Type B pancreatic cell (in vitro differentiated cells): ENCODE data around the gene SRXN1. TPM values are rescaled to one million over a fixed set of nuclear protein-coding genes. Genes with fewer than 3 reads are reported as not detected.

Source experiments
- DNase-seq: peaks from one replicate; pipeline ENCODE4 v3.0.0; 2021; ENCODE audit warnings: mixed read lengths; ENCODE audit not compliant: unreplicated experiment; ENCODE audit errors: extremely low spot score
- H3K27ac Mint-ChIP-seq: 2 replicates; pipeline ENCODE4 v1.8.0; 2021; ENCODE audit warnings: mild to moderate bottlenecking, mixed read lengths
- H3K27me3 Mint-ChIP-seq: 2 replicates; pipeline ENCODE4 v1.8.0; 2021; ENCODE audit warnings: mixed read lengths
- H3K36me3 Mint-ChIP-seq: 2 replicates; pipeline ENCODE4 v1.8.0; 2021; ENCODE audit warnings: mixed read lengths
- H3K4me1 Mint-ChIP-seq: one replicate; pipeline ENCODE4 v1.8.0; 2021; ENCODE audit warnings: mixed read lengths; ENCODE audit not compliant: unreplicated experiment
- H3K4me3 Mint-ChIP-seq: 2 replicates; pipeline ENCODE4 v1.8.0; 2021; ENCODE audit warnings: mild to moderate bottlenecking, mixed read lengths
- H3K9me3 Mint-ChIP-seq: 2 replicates; pipeline ENCODE4 v1.8.0; 2021; ENCODE audit warnings: mixed read lengths
- CTCF ChIP-seq: fragments of 200-600 bp; sonication (generic); conservative IDR thresholded peaks from 2 replicates; pipeline ENCODE4 v1.5.0; 2021; ENCODE audit warnings: antibody characterized with exemption, mild to moderate bottlenecking
- total RNA-seq: library from RNA; stranded (reverse); gene quantifications from 2 replicates; pipeline ENCODE4 v1.2.1, GENCODE V29; 2021; ENCODE audit warnings: low replicate concordance

The SRXN1 gene
- total RNA-seq, 1 donor from 2014 or later, result 16.3 TPM

GRCh38 chr20:653590-654416 is 803 bp upstream of the SRXN1 start:
- Mint-ChIP-seq H3K4me3 (peak overlapping the region; percentile 84), H3K36me3 (peaks cover 7% of the 10 kb centered on the region), H3K4me1 (peaks cover 27% of the 10 kb centered on the region), H3K27me3 (peaks cover 33% of the 10 kb centered on the region), H3K9me3 (no peaks in the 10 kb centered on the region), H3K27ac (peak overlapping the region; percentile 61)
- TF ChIP-seq CTCF, result peak; percentile 13
- no peak for DNase-seq

DNA sequence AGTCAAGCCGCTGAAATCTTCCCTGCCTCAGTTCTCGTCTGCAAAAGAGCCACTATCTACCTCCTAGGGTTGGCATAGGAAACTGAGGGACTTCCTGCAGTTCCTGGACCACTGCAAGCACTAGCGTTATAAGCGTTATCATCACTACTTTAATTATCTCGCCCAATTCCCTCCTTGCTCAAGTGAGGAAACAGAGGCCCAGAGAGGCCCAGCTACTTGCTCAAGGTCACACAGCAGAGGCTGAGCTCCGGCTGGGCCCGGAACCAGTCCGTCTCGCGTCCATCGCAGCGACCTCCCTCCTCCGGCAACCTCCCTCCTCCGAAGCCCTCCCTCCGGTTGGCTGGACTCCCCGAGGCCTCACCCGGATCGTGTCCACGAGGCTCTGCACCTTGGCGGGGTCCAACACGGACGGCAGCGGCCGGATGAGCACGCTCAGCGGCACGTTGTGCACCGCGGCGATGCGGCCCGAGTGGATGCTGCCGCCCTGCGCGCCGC is 338 bp downstream of the SRXN1 start:
- Mint-ChIP-seq H3K27ac (peak overlapping the region; percentile 65), H3K4me1 (peaks cover 23% of the 10 kb centered on the region), H3K36me3 (peaks cover 14% of the 10 kb centered on the region), H3K9me3 (no peaks in the 10 kb centered on the region), H3K27me3 (peaks cover 22% of the 10 kb centered on the region), H3K4me3 (peak overlapping the region; percentile 80)
- no peak for DNase-seq
- TF ChIP-seq CTCF, result no peak

DNA sequence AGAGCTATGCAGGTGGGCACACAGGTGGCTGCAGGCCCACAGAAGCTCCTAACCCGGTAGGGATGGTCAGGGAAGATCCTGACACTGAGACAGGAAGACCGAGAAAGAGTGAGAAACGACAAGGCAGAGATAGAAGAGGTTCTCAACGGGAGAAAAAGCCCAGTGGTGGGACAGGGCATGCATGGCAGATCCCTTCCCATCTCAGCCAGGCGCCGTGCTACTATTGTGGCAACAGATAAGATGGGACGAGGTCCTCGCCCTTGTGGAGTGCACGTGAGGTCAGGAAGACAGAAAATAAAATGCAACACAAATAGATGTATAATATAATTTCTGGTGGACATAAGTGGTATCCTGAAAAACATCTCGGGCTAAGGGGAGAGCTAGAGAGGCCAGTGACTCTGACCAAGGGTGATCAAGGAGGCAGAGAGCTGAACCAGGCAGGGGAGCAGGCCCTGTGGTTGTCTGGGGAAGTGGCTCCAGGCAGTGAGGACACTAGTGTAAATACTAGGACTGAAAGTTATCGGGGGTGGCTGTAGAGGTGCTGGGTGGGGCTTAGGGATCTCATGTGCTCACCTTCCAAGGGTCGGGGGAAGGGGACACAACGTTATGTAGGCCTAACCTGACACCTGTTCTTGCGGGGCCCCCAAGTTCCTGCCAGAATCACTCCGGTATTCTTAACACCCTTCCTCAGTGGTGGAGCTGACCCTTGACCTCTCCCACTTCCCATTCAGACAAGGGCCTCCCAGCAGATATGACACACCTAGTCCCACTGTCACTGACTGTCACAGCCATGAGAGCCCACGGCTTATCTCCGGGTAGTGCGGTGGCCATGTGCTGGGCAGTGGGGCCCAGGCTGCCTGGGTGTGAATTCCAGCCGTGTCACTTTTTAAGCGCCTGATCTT is 1.0 kb downstream of the SRXN1 start:
- no peak for DNase-seq
- TF ChIP-seq CTCF, result no peak
- peaks cover 19% of the 10 kb centered on the region for H3K27me3 Mint-ChIP-seq
- peaks cover 23% of the 10 kb centered on the region for H3K4me1 Mint-ChIP-seq
- H3K27ac Mint-ChIP-seq, result peak overlapping the region; percentile 65
- H3K9me3 Mint-ChIP-seq, result no peaks in the 10 kb centered on the region
- peaks cover 14% of the 10 kb centered on the region for H3K36me3 Mint-ChIP-seq
- peak overlapping the region; percentile 80 for H3K4me3 Mint-ChIP-seq

DNA sequence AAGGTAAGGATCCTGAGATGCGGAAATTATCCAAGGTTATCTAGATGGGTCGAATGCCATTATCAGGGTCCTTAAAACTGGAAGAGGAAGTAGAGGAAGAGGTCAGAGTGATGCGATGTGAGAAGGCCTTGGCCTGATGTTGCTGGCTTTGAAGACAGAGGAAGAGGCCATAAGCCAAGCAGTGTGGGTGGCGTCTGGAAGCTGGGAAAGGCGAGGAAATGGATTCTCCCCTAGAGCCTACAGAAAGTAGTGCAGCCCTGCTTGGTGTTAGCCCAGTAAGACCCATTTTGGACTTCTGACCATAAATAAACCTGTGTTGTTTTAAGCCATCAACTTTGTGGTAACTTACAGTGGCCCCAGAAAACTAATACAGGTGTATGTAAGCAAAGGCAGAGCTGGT is 2.0 kb downstream of the SRXN1 start:
- H3K27me3 Mint-ChIP-seq, result peaks cover 12% of the 10 kb centered on the region
- H3K9me3 Mint-ChIP-seq, result no peaks in the 10 kb centered on the region
- H3K4me3 Mint-ChIP-seq, result peak overlapping the region; percentile 80
- H3K27ac Mint-ChIP-seq, result peak overlapping the region; percentile 32
- TF ChIP-seq CTCF, result peak; percentile 52
- H3K4me1 Mint-ChIP-seq, result peaks cover 26% of the 10 kb centered on the region
- DNase-seq, result no peak
- peaks cover 14% of the 10 kb centered on the region for H3K36me3 Mint-ChIP-seq

DNA sequence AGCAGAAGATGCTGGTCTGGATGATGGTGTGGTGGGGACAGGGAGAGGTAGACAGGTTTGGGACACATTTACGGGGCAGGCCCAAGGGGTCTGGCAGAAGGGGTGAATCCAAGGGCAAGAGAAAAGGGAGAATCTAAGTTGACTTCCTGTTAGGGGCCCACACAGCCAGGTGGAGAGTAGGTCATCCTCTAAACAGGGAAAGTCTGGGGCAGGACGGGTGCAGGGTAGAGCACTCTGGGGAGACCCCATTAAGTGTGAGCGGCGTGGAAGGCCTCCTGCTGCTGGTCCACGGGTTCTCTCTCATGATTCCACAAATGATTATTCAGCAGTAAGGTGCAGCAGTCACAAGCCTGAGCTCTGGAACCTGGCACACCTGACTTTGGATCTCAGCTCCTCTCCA is 2.7 kb downstream of the SRXN1 start:
- Mint-ChIP-seq H3K27ac (no peak overlapping the region), H3K4me3 (no peak overlapping the region), H3K9me3 (no peaks in the 10 kb centered on the region), H3K27me3 (peaks cover 7% of the 10 kb centered on the region), H3K4me1 (peaks cover 26% of the 10 kb centered on the region), H3K36me3 (peaks cover 14% of the 10 kb centered on the region)
- DNase-seq, result no peak
- TF ChIP-seq CTCF, result no peak
